Measurements from ENCODE around the gene MPLKIP. TPM values are rescaled to one million over a fixed set of nuclear protein-coding genes. Genes with fewer than 3 reads are reported as not detected.

Gene MPLKIP
- total and polyA plus RNA-seq, 2 of the 4 experiments (the other 2 are of a cell fraction) = 12.7 to 28.9 TPM

DNA sequence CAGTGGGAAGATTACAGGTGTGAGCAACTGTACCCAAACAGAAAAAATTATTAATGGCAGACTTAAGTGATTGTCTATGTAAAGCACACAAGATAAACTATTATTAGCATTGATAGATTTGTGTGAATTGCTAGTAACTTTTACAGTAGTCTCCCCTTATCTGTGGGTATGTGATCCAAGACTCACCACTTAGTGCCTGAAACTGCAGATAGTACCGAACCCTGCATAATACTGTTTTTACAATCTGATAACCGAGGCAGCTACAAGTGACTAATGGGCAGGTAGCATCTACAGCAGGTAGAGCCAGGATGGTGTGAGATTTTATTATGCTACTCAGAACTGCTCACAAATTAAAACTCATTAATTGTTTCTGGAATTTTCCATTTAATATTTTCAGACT is 31.5 kb downstream of the MPLKIP start:
- H2BK15ac ChIP-seq (ENCODE audit: low read depth, low read length) = no peak overlapping the region
- H4K91ac ChIP-seq (ENCODE audit: insufficient read depth, low read depth, low read length) = no peak overlapping the region
- ChIA-PET POLR2A (ENCODE audit: unreplicated experiment) (no interaction called here), CTCF (no interaction called here)
- DNase-seq = no peak
- H2BK20ac ChIP-seq (ENCODE audit: low read depth, low read length) = no peak overlapping the region
- H3K79me1 ChIP-seq (ENCODE audit: low read depth in 1 of 2, low read length in 2 of 2) = peaks cover 4 to 6% of the 10 kb centered on the region in 2 experiments; a peak in 2 of 4 replicates
- in situ Hi-C loops (cut with MboI; ENCODE audit: low sequenced_read_pairs) = no loop called here
- dilution Hi-C loops (cut with HindIII; ENCODE audit: low sequenced_read_pairs, unreplicated experiment) = no loop called here
- no peak overlapping the region for H4K5ac ChIP-seq (ENCODE audit: low read depth, low read length)
- H3K56ac ChIP-seq (ENCODE audit: extremely low read depth, insufficient read depth, low read length) = no peak overlapping the region
- no peak overlapping the region for H2AK9ac ChIP-seq (replicated peaks; ENCODE audit: low read depth, low read length, poor library complexity)
- no TSS peak for BruUV-seq (replicated peaks)
- intact Hi-C loops (cut with micrococcal nuclease) = no loop called here
- H3K36me3 ChIP-seq (ENCODE audit: control insufficient read depth, insufficient read depth, low read length) = no peaks in the 10 kb centered on the region; the same call in 1 of the 2 replicates
- H3K4me1 ChIP-seq (ENCODE audit: control insufficient read depth, insufficient read depth, low read length) = no peaks in the 10 kb centered on the region
- H3K9me1 ChIP-seq (ENCODE audit: insufficient read depth, low read length) = no peaks in the 10 kb centered on the region
- H3K4me3 ChIP-seq (ENCODE audit: insufficient read depth, low read depth, low read length) = no peak overlapping the region
- H2BK120ac ChIP-seq (ENCODE audit: low read depth, low read length) = no peak overlapping the region
- H3K27ac ChIP-seq (ENCODE audit: insufficient read depth, low read length) = no peak overlapping the region
- H3K18ac ChIP-seq (ENCODE audit: low read depth, low read length) = no peak overlapping the region
- H3K4ac ChIP-seq (ENCODE audit: low read depth, low read length) = no peak overlapping the region
- no peak overlapping the region for H3K4me2 ChIP-seq (ENCODE audit: low read depth, low read length)
- H2AFZ ChIP-seq (replicated peaks; ENCODE audit: low read length, poor library complexity) = no peak overlapping the region
- H3K23ac ChIP-seq (ENCODE audit: low read depth, low read length) = no peak overlapping the region
- TF ChIP-seq, protein P1, sequence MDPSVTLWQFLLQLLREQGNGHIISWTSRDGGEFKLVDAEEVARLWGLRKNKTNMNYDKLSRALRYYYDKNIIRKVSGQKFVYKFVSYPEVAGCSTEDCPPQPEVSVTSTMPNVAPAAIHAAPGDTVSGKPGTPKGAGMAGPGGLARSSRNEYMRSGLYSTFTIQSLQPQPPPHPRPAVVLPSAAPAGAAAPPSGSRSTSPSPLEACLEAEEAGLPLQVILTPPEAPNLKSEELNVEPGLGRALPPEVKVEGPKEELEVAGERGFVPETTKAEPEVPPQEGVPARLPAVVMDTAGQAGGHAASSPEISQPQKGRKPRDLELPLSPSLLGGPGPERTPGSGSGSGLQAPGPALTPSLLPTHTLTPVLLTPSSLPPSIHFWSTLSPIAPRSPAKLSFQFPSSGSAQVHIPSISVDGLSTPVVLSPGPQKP (IDR thresholded peaks at IDR 0.05; ENCODE audit: borderline replicate concordance, low read depth, low read length) = no peak
- no peak for TF ChIP-seq POLR2A (IDR thresholded peaks at IDR 0.05; ENCODE audit: low read depth, low read length)
- TF ChIP-seq BHLHE40 (IDR thresholded peaks at IDR 0.05; ENCODE audit: low read depth, low read length) = no peak
- TF ChIP-seq CHD1 (IDR thresholded peaks at IDR 0.05; ENCODE audit: low read depth, low read length) = no peak
- no peak for TF ChIP-seq CEBPB (IDR thresholded peaks at IDR 0.05; ENCODE audit: low read depth, low read length)
- TF ChIP-seq, protein P2, sequence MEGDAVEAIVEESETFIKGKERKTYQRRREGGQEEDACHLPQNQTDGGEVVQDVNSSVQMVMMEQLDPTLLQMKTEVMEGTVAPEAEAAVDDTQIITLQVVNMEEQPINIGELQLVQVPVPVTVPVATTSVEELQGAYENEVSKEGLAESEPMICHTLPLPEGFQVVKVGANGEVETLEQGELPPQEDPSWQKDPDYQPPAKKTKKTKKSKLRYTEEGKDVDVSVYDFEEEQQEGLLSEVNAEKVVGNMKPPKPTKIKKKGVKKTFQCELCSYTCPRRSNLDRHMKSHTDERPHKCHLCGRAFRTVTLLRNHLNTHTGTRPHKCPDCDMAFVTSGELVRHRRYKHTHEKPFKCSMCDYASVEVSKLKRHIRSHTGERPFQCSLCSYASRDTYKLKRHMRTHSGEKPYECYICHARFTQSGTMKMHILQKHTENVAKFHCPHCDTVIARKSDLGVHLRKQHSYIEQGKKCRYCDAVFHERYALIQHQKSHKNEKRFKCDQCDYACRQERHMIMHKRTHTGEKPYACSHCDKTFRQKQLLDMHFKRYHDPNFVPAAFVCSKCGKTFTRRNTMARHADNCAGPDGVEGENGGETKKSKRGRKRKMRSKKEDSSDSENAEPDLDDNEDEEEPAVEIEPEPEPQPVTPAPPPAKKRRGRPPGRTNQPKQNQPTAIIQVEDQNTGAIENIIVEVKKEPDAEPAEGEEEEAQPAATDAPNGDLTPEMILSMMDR (conservative IDR thresholded peaks at IDR 0.05; ENCODE audit: low read depth, low read length) = no peak
- TF ChIP-seq RAD21 (IDR thresholded peaks at IDR 0.05; ENCODE audit: low read length) = no peak
- TF ChIP-seq MAZ (IDR thresholded peaks at IDR 0.05; ENCODE audit: borderline replicate concordance, low read depth, low read length) = no peak
- no peak for TF ChIP-seq FOS (IDR thresholded peaks at IDR 0.05; ENCODE audit: low read depth, low read length)
- TF ChIP-seq RCOR1 (IDR thresholded peaks at IDR 0.05; ENCODE audit: insufficient replicate concordance, low read length) = no peak
- TF ChIP-seq, protein P3, sequence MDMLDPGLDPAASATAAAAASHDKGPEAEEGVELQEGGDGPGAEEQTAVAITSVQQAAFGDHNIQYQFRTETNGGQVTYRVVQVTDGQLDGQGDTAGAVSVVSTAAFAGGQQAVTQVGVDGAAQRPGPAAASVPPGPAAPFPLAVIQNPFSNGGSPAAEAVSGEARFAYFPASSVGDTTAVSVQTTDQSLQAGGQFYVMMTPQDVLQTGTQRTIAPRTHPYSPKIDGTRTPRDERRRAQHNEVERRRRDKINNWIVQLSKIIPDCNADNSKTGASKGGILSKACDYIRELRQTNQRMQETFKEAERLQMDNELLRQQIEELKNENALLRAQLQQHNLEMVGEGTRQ (IDR thresholded peaks at IDR 0.05; ENCODE audit: low read depth, low read length) = no peak
- H3K27me3 ChIP-seq (ENCODE audit: control insufficient read depth, insufficient read depth, low read length) = no peaks in the 10 kb centered on the region
- no peak for ATAC-seq (ENCODE audit: low read depth)
- H2AK5ac ChIP-seq (ENCODE audit: low read depth, low read length) = no peak overlapping the region
- H4K20me1 ChIP-seq (ENCODE audit: insufficient read depth, low read length) = 0 out of 2 replicates have a peak, but pooled peaks cover 3% of the 10 kb centered on the region
- H3K9me3 ChIP-seq (ENCODE audit: control insufficient read depth, insufficient read depth, low read length) = no peaks in the 10 kb centered on the region
- no CpG with 5 or more reads among the region's 2 CpGs for WGBS, 2 experiments (ENCODE audit: extremely low coverage in 2 of 2, insufficient read length in 1 of 2)
- H3K9ac ChIP-seq (ENCODE audit: low read depth, low read length) = no peak overlapping the region
- H2BK5ac ChIP-seq (ENCODE audit: low read depth, low read length, poor library complexity, severe bottlenecking) = no peak overlapping the region
- no peak overlapping the region for H4K8ac ChIP-seq (ENCODE audit: low read depth in 2 of 2, low read length in 2 of 2)
- H3K14ac ChIP-seq (replicated peaks; ENCODE audit: low read depth, low read length) = no peak overlapping the region

Data from IMR-90 (cell line).